M059J (cell line): ENCODE measurements around the gene FUOM. TPM values are rescaled to one million over a fixed set of nuclear protein-coding genes. Genes with fewer than 3 reads are reported as not detected.

Experiments used
- DNase-seq: peaks from one replicate; pipeline ENCODE4 v3.0.0-alpha.2; 2012; ENCODE audit warnings: low read depth
- total RNA-seq: library from RNA; depleted of rRNA; stranded (reverse); fragments of >200 nt; shearing (Covaris generic); gene quantifications from 2 replicates; pipeline ENCODE4 v1.2.3, GENCODE V29; 2014

The FUOM gene
- total RNA-seq, 1 experiment from 2014 or later, result 6.5 TPM

- DNase-seq, result no peak
Measured at GRCh38 chr10:133351408-133352318, 6.2 kb downstream of the FUOM start.

- DNase-seq, result no peak
Measured at GRCh38 chr10:133350950-133351329, 6.9 kb downstream of the FUOM start.

- DNase-seq, result no peak
Measured at GRCh38 chr10:133350283-133350949, 7.4 kb downstream of the FUOM start.

- DNase-seq, result no peak
Measured at GRCh38 chr10:133349577-133350011, 8.2 kb downstream of the FUOM start.

DNA sequence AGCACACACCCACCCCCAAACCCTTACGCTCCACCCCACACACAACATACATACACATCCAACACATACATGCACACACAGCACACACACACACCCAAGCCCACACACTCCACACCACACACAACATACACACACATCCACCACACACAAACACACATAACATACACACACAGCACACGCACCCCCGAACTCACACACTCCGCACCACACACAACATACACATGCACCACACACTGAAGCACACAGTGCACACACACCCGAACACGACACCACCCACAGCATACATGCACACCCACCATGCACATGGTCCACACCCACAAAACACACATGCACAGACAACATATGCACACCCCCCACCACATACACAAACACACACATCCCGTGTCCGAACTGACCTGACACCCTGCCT is 8.7 kb downstream of the FUOM start:
- no peak for DNase-seq

- no peak for DNase-seq
Measured at GRCh38 chr10:133347710-133348517, 9.9 kb downstream of the FUOM start.

DNA sequence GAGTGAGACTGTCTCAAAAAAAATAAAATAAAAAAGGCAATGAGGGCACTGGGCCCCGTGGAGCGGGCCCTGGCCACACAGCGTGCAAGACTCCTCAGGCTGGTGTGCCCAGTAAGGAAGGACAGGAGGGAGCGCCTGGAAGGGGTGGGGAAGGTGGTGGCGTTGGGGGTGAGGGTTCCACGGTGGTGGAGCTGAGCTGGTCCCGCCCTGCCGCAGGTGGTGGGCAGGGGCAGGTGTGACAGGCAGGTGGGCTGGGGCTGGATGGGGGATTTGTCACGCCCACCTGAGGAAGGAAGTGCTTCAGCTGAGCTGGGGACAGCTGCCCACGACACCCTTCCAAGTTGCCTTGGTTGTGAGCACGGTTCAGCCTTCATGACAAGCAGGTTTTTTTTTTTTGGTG is 11.4 kb downstream of the FUOM start:
- no peak for DNase-seq

- DNase-seq, result no peak
Measured at GRCh38 chr10:133344236-133344635, 13.6 kb downstream of the FUOM start.

DNA sequence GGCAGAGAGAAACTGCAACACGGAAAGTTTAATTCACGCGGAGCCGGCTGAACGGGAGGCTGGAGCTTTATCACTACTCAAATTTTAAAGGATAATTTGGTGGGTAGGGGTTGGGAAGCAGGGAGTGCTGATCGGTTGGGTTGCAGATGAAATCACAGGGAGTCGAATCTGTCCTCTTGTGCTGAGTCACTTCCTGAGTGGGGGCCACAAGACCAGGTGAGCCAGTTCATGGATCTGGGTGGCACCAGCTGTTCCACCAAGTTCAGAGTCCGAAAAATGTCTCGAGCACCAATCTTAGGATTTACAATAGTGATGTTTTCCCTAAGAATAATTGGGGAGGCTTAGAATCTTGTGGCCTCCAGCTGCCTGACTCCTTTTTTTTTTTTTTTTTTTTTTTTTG is 14.3 kb downstream of the FUOM start:
- DNase-seq, result no peak

- DNase-seq, result no peak
Measured at GRCh38 chr10:133342942-133343341, 14.9 kb downstream of the FUOM start.

GRCh38 chr10:133341983-133342382 is 15.8 kb downstream of the FUOM start:
- DNase-seq, result no peak

DNA sequence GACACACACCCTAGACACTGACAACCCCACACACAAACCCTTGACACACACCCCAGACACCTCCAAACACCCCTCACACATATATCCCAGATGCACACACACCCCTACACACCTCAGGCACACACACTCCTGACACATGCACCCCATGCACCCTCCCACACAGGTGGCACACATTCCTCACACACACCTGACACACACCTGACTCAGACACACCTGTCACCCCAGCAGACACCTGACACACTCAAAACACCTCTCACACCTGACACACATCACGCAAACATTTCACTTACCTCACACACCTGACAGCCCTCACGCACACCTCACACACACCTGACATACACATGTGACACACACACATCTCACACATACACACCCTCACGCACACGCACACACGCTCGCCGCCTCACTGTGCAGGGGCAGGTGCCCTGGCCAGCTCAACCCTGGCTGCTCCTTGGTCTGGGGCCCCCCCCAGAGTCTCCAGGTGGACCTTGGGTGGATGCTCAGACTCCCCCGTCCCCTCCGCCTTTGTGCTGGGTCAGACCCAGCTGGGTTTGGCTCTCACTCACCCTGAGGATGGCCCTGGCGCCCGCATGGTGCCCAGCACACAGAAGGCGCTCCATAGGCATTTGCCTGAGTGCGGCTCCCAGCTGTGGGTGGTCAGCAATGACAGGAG is 18.0 kb downstream of the FUOM start:
- DNase-seq, result no peak

DNA sequence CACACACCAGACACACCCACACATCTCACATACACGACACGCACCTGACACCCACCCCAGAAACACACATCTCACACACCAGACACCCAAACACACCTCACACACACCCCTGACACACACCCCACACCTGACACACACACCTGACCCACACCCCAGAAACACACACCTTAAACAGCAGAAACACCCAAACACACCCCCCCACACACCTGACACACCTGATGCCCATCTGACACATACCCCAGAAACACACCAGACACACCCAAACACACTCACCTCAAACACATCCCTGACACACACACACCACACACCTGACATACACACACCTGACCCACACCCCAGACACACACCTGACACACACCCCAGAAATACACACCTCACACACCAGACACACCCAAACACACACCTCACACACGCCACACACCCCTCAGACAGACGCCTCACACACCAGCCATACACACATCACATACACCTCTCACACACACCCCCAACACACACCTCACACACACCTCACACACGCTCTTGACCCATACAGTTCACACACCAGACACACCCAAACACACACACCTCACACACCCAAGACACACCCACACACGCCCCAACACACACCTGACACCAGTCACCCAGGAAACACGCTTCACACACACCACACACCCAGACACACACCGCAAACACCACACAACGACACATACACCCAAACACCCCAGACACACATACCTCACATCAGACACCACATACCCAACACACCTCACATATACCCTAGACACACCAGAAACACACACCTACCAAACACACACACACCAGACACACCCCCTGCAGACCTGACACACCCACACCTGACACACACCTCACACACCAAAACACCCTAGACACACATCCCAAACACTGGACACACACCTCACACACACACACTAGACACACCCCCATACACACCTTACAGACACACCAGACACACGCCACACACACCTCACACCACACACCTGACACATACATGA is 19.4 kb downstream of the FUOM start:
- DNase-seq, result no peak

DNA sequence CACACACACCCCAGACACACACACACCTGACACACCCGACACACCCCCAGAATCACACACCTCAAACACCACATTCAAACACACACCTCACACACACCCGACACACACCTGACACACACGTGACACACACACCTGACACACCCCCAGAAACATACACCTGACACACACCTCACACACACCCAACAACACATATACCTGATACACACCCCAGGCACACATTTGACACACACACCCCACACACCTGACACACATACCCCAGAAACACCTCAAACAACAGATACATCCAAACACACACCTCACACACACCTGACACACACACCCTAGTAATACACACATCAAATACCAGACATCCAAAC is 20.5 kb downstream of the FUOM start:
- no peak for DNase-seq

GRCh38 chr10:133336577-133337369 is 21.0 kb downstream of the FUOM start, which contains the start of gene CALY:
TSS of gene CALY (minus strand) at chr10:133336896. CDS start at chr10:133328989, 7,907 bp downstream.
- DNase-seq, result no peak

DNA sequence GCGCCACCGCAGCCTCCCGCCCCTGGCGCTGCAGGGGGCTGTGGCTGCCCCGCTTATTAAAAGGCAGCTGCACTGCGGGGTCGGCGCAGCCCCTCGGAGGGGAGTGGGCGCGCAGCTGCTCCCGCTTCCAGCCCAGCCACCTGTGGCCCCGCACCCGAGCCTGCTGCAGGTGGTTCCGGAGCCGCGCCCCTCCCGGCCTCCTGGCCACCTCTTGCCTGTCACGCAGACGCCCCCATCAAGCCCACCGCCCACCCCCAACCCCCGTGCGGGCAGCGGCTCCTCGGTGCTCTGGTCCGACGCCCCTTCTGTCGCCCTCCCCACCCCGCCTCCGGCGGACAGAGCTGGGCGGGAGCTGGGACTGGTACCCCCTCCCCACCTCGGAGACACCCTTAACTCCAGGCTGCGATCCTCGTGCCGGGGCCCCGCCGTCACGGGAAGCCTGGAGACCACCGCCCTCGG is 21.7 kb downstream of the FUOM start:
- no peak for DNase-seq

GRCh38 chr10:133335246-133336117 is 22.3 kb downstream of the FUOM start:
- DNase-seq, result peak; percentile 42

GRCh38 chr10:133334503-133335245 is 23.1 kb downstream of the FUOM start:
- DNase-seq, result no peak
